ENCODE measurements around the gene SND1. TPM values are rescaled to one million over a fixed set of nuclear protein-coding genes. Genes with fewer than 3 reads are reported as not detected.

The SND1 gene
- total and polyA plus RNA-seq, 2 donors (not counting 1 experiment from before 2014, with no cell fraction given), result 137 to 174 TPM

- no peak for TF ChIP-seq CTCF (conservative IDR thresholded peaks at IDR 0.05 in 1 of 2, IDR thresholded peaks at IDR 0.05 in 1 of 2; ENCODE audit: low read depth in 1 of 2, low read length in 2 of 2)
- no peak for TF ChIP-seq EZH2 (IDR thresholded peaks at IDR 0.05; ENCODE audit: low read length, missing control alignments)
- DNase-seq (ENCODE audit: low read depth in 2 of 2), result peak in 1 of 2 donors; percentile 6
- H3K36me3 ChIP-seq (ENCODE audit: control insufficient read depth, insufficient read depth, low read length), result no peaks in the 10 kb centered on the region
- H2AFZ ChIP-seq (ENCODE audit: low read length), result no peak overlapping the region
- H3K4me3 ChIP-seq (replicated peaks in 1 of 4; ENCODE audit: control extremely low read depth in 1 of 4, insufficient read depth in 1 of 4, low read depth in 3 of 4, low read length in 4 of 4), result no peak overlapping the region
- H3K27ac ChIP-seq (ENCODE audit: insufficient read depth, low read length), result no peak overlapping the region
- H3K4me1 ChIP-seq (ENCODE audit: control insufficient read depth, extremely low read depth, insufficient read depth, low read length), result no peaks in the 10 kb centered on the region
- no peak overlapping the region for H3K9ac ChIP-seq (ENCODE audit: insufficient read depth, low read length)
- no peaks in the 10 kb centered on the region for H4K20me1 ChIP-seq (ENCODE audit: control insufficient read depth, extremely low read depth, insufficient read depth, low read length)
- no peaks in the 10 kb centered on the region for H3K79me2 ChIP-seq (ENCODE audit: control insufficient read depth, insufficient read depth, low read length)
- H3K9me3 ChIP-seq (ENCODE audit: control insufficient read depth, insufficient read depth, low read depth, low read length), result no peaks in the 10 kb centered on the region
- no peak overlapping the region for H3K4me2 ChIP-seq (ENCODE audit: extremely low read depth, insufficient read depth, low read length)
- no peaks in the 10 kb centered on the region for H3K27me3 ChIP-seq (ENCODE audit: control insufficient read depth, insufficient read depth, low read length)
Measured at GRCh38 chr7:127967281-127967680, 315.3 kb downstream of the SND1 start.

DNA sequence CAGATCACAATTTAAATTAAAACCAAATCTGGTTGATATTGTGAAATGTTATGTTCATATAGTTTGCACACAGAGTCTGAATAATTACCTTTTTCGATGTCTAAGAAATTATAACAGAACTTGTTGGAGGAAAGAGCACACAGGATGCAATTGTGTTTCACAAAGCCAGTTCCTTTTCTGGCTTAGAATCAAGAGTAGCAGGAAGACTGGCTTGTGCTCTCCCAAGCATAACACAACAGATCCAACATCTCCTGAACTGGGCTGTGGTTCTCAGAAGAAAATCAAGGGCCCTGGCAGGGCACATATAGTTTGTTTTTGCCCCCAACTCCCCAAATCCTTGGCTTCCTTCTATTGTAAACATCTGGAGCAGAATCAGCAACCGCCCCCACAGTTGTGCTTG lies 316.6 kb downstream of the SND1 start:
- DNase-seq (ENCODE audit: low read depth in 2 of 2), result peak; percentile 10 to 12

DNA sequence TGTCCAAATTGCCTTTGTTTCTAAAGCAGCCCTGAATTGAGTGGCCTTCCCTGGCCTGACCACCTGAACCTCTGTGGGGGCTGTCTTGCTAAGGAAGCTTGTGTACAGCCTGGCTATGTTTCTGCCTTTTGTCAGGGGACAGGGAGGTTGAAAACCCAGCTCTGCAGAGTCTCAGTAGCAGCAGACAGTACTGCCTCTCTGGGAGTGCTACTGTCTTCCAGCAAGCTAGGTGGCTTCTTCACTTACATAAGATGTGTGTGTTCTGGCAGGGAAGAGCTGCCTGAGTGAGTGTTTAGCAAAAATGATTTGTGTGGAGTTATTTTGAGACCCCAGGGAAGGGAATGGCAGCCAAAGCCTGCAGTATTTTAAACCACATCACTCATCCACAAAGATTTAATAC lies 321.8 kb downstream of the SND1 start:
- Histone ChIP-seq H3K9me3 (ENCODE audit: control insufficient read depth, insufficient read depth, low read depth, low read length) (no peaks in the 10 kb centered on the region), H3K27me3 (ENCODE audit: control insufficient read depth, insufficient read depth, low read length) (no peaks in the 10 kb centered on the region), H3K27ac (ENCODE audit: insufficient read depth, low read length) (no peak overlapping the region), H2AFZ (ENCODE audit: low read length) (no peak overlapping the region), H3K79me2 (ENCODE audit: control insufficient read depth, insufficient read depth, low read length) (no peaks in the 10 kb centered on the region), H3K4me2 (ENCODE audit: extremely low read depth, insufficient read depth, low read length) (no peak overlapping the region), H3K36me3 (ENCODE audit: control insufficient read depth, insufficient read depth, low read length) (no peaks in the 10 kb centered on the region), H3K9ac (ENCODE audit: insufficient read depth, low read length) (no peak overlapping the region), H4K20me1 (ENCODE audit: control insufficient read depth, extremely low read depth, insufficient read depth, low read length) (no peaks in the 10 kb centered on the region), H3K4me1 (ENCODE audit: control insufficient read depth, extremely low read depth, insufficient read depth, low read length) (no peaks in the 10 kb centered on the region), H3K4me3 (replicated peaks in 1 of 4; ENCODE audit: control extremely low read depth in 1 of 4, insufficient read depth in 1 of 4, low read depth in 3 of 4, low read length in 4 of 4) (no peak overlapping the region)
- DNase-seq (ENCODE audit: low read depth in 2 of 2), result no peak
- no peak for TF ChIP-seq EZH2 (IDR thresholded peaks at IDR 0.05; ENCODE audit: low read length, missing control alignments)
- TF ChIP-seq CTCF (conservative IDR thresholded peaks at IDR 0.05 in 1 of 2, IDR thresholded peaks at IDR 0.05 in 1 of 2; ENCODE audit: low read depth in 1 of 2, low read length in 2 of 2), result no peak

More for the DNA sequence above, 316.6 kb downstream of the SND1 start:
- no peaks in the 10 kb centered on the region for H3K27me3 ChIP-seq (ENCODE audit: control insufficient read depth, insufficient read depth, low read length)
- no peak for TF ChIP-seq CTCF (conservative IDR thresholded peaks at IDR 0.05 in 1 of 2, IDR thresholded peaks at IDR 0.05 in 1 of 2; ENCODE audit: low read depth in 1 of 2, low read length in 2 of 2)
- TF ChIP-seq EZH2 (IDR thresholded peaks at IDR 0.05; ENCODE audit: low read length, missing control alignments), result no peak
- H3K9ac ChIP-seq (ENCODE audit: insufficient read depth, low read length), result no peak overlapping the region
- H3K4me1 ChIP-seq (ENCODE audit: control insufficient read depth, extremely low read depth, insufficient read depth, low read length), result no peaks in the 10 kb centered on the region
- H3K4me2 ChIP-seq (ENCODE audit: extremely low read depth, insufficient read depth, low read length), result no peak overlapping the region
- H3K9me3 ChIP-seq (ENCODE audit: control insufficient read depth, insufficient read depth, low read depth, low read length), result no peaks in the 10 kb centered on the region
- no peaks in the 10 kb centered on the region for H4K20me1 ChIP-seq (ENCODE audit: control insufficient read depth, extremely low read depth, insufficient read depth, low read length)
- H2AFZ ChIP-seq (ENCODE audit: low read length), result no peak overlapping the region
- H3K79me2 ChIP-seq (ENCODE audit: control insufficient read depth, insufficient read depth, low read length), result no peaks in the 10 kb centered on the region
- H3K27ac ChIP-seq (ENCODE audit: insufficient read depth, low read length), result no peak overlapping the region
- no peak overlapping the region for H3K4me3 ChIP-seq (replicated peaks in 1 of 4; ENCODE audit: control extremely low read depth in 1 of 4, insufficient read depth in 1 of 4, low read depth in 3 of 4, low read length in 4 of 4)
- H3K36me3 ChIP-seq (ENCODE audit: control insufficient read depth, insufficient read depth, low read length), result no peaks in the 10 kb centered on the region
